A549 (cell line): ENCODE measurements around the gene TRMU. TPM values are rescaled to one million over a fixed set of nuclear protein-coding genes. Genes with fewer than 3 reads are reported as not detected.
"Not testable (repeated sequence)": the region's sequence is repeated elsewhere in the genome, so short reads cannot be mapped to it uniquely, and the experiment has no call there.

Experiments used
- ATAC-seq, 2 experiments: fragments of 200-7000 bp in 1 of 2; fragments of >200 bp in 1 of 2; cut with Nextera tagmentation in 1 of 2; cut with Tn5 transposase in 1 of 2; 3 replicates each; pipeline versions ENCODE4 v1.8.0 to v1.9.1; 2018 to 2020; ENCODE audit warnings: mild to moderate bottlenecking in 1 of 2, moderate library complexity in 1 of 2
- CTCF ChIA-PET: fragments of 300-600 bp; sonication (Branson Sonifier 250); formaldehyde crosslinking; extraction: SDS; loops from one replicate; lab custom pipeline; 2021; ENCODE audit warnings: antibody characterized with exemption, inconsistent platforms; lab: Yijun Ruan, JAX
- POLR2A ChIA-PET: fragments of 350-600 bp; formaldehyde crosslinking; extraction: SDS; loops from one replicate; lab custom pipeline; 2021; ENCODE audit warnings: antibody characterized with exemption, inconsistent platforms; lab: Yijun Ruan, JAX
- DNase-seq, 2 experiments: peaks; one replicate each; pipeline versions ENCODE4 v3.0.0 to v3.0.0-alpha.2; 2011 to 2016; ENCODE audit warnings: low read depth in 1 of 2, low spot score in 1 of 2
- FAIRE-seq: peaks from 2 replicates; lab custom pipeline; 2011; peaks lifted over from hg19 to GRCh38; lab: Jason Lieb, UNC
- H3K27ac ChIP-seq, 2 experiments: fragments of >200 bp; sonication (Bioruptor Twin); formaldehyde crosslinking; 3 replicates each; pipeline ENCODE4 v1.5.1; 2016 to 2017
- H3K4me1 ChIP-seq: fragments of >200 bp; sonication (Bioruptor Twin); formaldehyde crosslinking; 3 replicates; pipeline ENCODE4 v1.6.1; 2016
- H3K4me2 ChIP-seq: fragments of >200 bp; sonication (Bioruptor Twin); formaldehyde crosslinking; 3 replicates; pipeline ENCODE4 v1.6.1; 2016
- H3K4me3 ChIP-seq: fragments of >200 bp; sonication (Bioruptor Twin); formaldehyde crosslinking; 3 replicates; pipeline ENCODE4 v1.5.1; 2016
- H3K9me3 ChIP-seq: fragments of >200 bp; sonication (Bioruptor Twin); formaldehyde crosslinking; 3 replicates; pipeline ENCODE4 v1.6.1; 2016
- CBX8 ChIP-seq: fragments of 200-600 bp; sonication (generic); IDR thresholded peaks from 2 replicates; pipeline ENCODE4 v1.6.1; 2016
- CEBPB ChIP-seq, 2 experiments: fragments of >200 bp in 1 of 2; sonication (Bioruptor Twin) in 1 of 2; formaldehyde crosslinking in 1 of 2; IDR thresholded peaks; 2 replicates each; pipeline ENCODE4 v1.6.1; 2012 to 2016
- EHMT2 ChIP-seq: fragments of 200-600 bp; sonication (generic); IDR thresholded peaks from 2 replicates; pipeline ENCODE4 v1.6.1; 2016; ENCODE audit warnings: antibody characterized with exemption, low read depth, mild to moderate bottlenecking, moderate library complexity
- ESRRA ChIP-seq: fragments of 150-350 bp; IDR thresholded peaks from 2 replicates; pipeline ENCODE4 v1.6.1; 2014; ENCODE audit warnings: mild to moderate bottlenecking, low read length, borderline replicate concordance
- FOSL2 ChIP-seq, 2 experiments: fragments of 450-650 bp in 1 of 2; fragments of >200 bp in 1 of 2; sonication (Bioruptor Twin) in 1 of 2; formaldehyde crosslinking; IDR thresholded peaks; 2 replicates each; pipeline versions ENCODE4 v1.5.0 to v1.6.1; 2016 to 2020; ENCODE audit warnings: mild to moderate bottlenecking in 1 of 2, moderate library complexity in 1 of 2
- FOXS1 ChIP-seq: fragments of 250-450 bp; sonication (Bioruptor Pico); IDR thresholded peaks from 2 replicates; pipeline ENCODE4 v1.5.0; 2020; ENCODE audit warnings: mild to moderate bottlenecking, moderate library complexity
- JUN ChIP-seq, 2 experiments: fragments of >200 bp; sonication (Bioruptor Twin); formaldehyde crosslinking; IDR thresholded peaks; 2 replicates in 1 of 2; 3 replicates in 1 of 2; pipeline ENCODE4 v1.6.1; 2016 to 2017
- JUNB ChIP-seq: fragments of >200 bp; sonication (Bioruptor Twin); formaldehyde crosslinking; IDR thresholded peaks from 2 replicates; pipeline ENCODE4 v1.6.1; 2016
- KDM5A ChIP-seq: fragments of 200-600 bp; sonication (generic); IDR thresholded peaks from 2 replicates; pipeline ENCODE4 v1.6.1; 2016; ENCODE audit warnings: antibody characterized with exemption, mild to moderate bottlenecking
- MAFK ChIP-seq: fragments of 450-650 bp; IDR thresholded peaks from 2 replicates; pipeline ENCODE4 v1.6.1; 2014; ENCODE audit not compliant: partially characterized antibody
- MAZ ChIP-seq: fragments of 150-350 bp; IDR thresholded peaks from 2 replicates; pipeline ENCODE4 v1.6.1; 2014; ENCODE audit warnings: antibody characterized with exemption, low read depth, low read length, borderline replicate concordance
- NPAS2 ChIP-seq: fragments of 250-450 bp; sonication (Bioruptor Pico); IDR thresholded peaks from 2 replicates; pipeline ENCODE4 v1.8.0; 2022; ENCODE audit warnings: mild to moderate bottlenecking, moderate library complexity, borderline replicate concordance
- POLR2A ChIP-seq: IDR thresholded peaks from 2 replicates; pipeline ENCODE4 v1.6.1; 2012; ENCODE audit warnings: mild to moderate bottlenecking, low read length
- POLR2AphosphoS2 ChIP-seq: conservative IDR thresholded peaks from 2 replicates; pipeline ENCODE4 v1.6.1; 2012; ENCODE audit warnings: low read length, improper control_type of control experiment, inconsistent platforms
- RARB ChIP-seq: fragments of 250-450 bp; sonication (Bioruptor Pico); IDR thresholded peaks from 2 replicates; pipeline ENCODE4 v1.8.0; 2021; ENCODE audit warnings: mild to moderate bottlenecking, moderate library complexity
- TP53 ChIP-seq: fragments of 250-450 bp; sonication (Bioruptor Pico); IDR thresholded peaks from 2 replicates; pipeline ENCODE4 v1.5.0; 2021; ENCODE audit warnings: mild to moderate bottlenecking, moderate library complexity
- ZFP36 ChIP-seq: fragments of 450-650 bp; IDR thresholded peaks from 2 replicates; pipeline ENCODE4 v1.6.1; 2014; ENCODE audit warnings: borderline replicate concordance; ENCODE audit not compliant: partially characterized antibody
- ZSCAN20 ChIP-seq: fragments of 250-450 bp; sonication (Bioruptor Pico); IDR thresholded peaks from 2 replicates; pipeline ENCODE4 v1.8.0; 2022; ENCODE audit warnings: mild to moderate bottlenecking, moderate library complexity
- WGBS: methylation state at CpG from one replicate; pipeline ENCODE4 v1.1.6; 2017; ENCODE audit errors: missing lambda C conversion rate; 5-methylcytosine and 5-hydroxymethylcytosine counted together
- polyA plus RNA-seq, 4 experiments: library from polyadenylated mRNA; depleted of rRNA in 3 of 4; stranded (reverse); fragments of >200 nt; fragmentation: RNase III in 1 of 4; extraction: RNeasy Plus Mini Kit Qiagen cat#74134 plus additional on column Dnase treatment in 1 of 4; gene quantifications; 2 replicates in 3 of 4; 3 replicates in 1 of 4; pipeline ENCODE4 v1.2.3, GENCODE V29; 2011 to 2017
- TF ChIP-seq, protein P1 (sequence below): IDR thresholded peaks from 2 replicates; pipeline ENCODE4 v1.6.1; 2012
- TF ChIP-seq, protein P2 (sequence below): fragments of >200 bp; sonication (Bioruptor Twin); formaldehyde crosslinking; IDR thresholded peaks from 3 replicates; pipeline ENCODE4 v1.6.1; 2016
- TF ChIP-seq, protein P3 (sequence below): IDR thresholded peaks from 2 replicates; pipeline ENCODE4 v1.6.1; 2012; ENCODE audit warnings: low read depth, borderline replicate concordance

The TRMU gene
- polyA plus RNA-seq, 2 of the 4 experiments (the other 2 are of a cell fraction) = 33.4 to 44.1 TPM

DNA sequence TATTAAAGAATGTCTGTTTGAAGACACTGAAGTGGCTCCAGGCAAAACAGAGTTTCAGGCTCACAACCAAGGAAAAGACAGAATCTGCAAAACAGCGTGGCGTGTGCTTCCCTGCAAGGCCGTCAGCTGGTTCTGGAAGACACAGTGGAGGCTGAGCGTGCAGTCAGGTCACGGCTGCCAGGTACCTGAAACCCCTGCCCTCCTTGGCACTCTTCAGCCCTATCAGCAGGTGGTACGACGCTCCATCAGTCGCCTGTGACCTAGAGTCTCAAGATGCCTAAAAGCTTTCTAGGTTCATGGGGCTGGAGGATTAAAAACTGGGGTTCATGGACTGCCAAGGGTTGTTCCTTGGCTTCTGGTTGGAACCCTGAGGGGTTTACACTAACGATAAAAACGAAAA is 65.9 kb downstream of the TRMU start:
- 95% methylated on average over 10 of the region's 10 CpGs for WGBS
- POLR2A ChIA-PET = no interaction called here
- H3K4me3 ChIP-seq = no peak overlapping the region

DNA sequence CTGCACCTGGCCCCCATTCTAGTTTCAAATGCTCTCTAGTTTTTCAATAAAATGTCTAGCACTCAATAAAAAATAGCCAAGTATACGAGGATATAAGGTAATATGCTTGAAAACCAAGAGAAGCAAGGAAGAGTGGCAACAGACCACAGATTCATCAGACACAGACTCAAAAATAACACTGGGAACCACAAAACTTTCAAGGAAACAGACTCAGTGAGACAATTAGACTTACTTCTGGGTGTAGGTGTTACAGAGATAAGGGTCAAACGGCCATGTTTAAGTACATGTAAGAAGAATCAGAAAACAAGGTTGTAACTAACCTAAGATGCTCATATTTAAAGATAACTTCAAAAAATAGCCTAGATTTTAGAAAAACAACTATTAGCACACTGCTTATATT is 67.0 kb downstream of the TRMU start:
- Histone ChIP-seq H3K4me3 (no peak overlapping the region), H3K9me3 (no peaks in the 10 kb centered on the region), H3K4me1 (no peaks in the 10 kb centered on the region), H3K4me2 (no peak overlapping the region), H3K27ac (no peak overlapping the region)
- CTCF ChIA-PET = no interaction called here
- POLR2A ChIA-PET = no interaction called here
- no peak for FAIRE-seq
- no peak for ATAC-seq
- no peak for DNase-seq
- WGBS = 83% methylated on average over 2 of the region's 2 CpGs
- TF ChIP-seq POLR2A (no peak), POLR2AphosphoS2 (no peak), JUN (IDR thresholded peaks at IDR 0.05) (no peak), KDM5A (no peak), NPAS2 (no peak), ZSCAN20 (CRISPR knock-in tag) (no peak), TP53 (CRISPR knock-in tag) (no peak), MAZ (no peak), ESRRA (no peak), EHMT2 (no peak), ZFP36 (no peak), RARB (CRISPR knock-in tag) (no peak), JUNB (no peak)
- TF ChIP-seq, protein P1, sequence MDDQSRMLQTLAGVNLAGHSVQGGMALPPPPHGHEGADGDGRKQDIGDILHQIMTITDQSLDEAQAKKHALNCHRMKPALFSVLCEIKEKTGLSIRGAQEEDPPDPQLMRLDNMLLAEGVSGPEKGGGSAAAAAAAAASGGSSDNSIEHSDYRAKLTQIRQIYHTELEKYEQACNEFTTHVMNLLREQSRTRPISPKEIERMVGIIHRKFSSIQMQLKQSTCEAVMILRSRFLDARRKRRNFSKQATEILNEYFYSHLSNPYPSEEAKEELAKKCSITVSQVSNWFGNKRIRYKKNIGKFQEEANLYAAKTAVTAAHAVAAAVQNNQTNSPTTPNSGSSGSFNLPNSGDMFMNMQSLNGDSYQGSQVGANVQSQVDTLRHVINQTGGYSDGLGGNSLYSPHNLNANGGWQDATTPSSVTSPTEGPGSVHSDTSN = no peak
- TF ChIP-seq, protein P2, sequence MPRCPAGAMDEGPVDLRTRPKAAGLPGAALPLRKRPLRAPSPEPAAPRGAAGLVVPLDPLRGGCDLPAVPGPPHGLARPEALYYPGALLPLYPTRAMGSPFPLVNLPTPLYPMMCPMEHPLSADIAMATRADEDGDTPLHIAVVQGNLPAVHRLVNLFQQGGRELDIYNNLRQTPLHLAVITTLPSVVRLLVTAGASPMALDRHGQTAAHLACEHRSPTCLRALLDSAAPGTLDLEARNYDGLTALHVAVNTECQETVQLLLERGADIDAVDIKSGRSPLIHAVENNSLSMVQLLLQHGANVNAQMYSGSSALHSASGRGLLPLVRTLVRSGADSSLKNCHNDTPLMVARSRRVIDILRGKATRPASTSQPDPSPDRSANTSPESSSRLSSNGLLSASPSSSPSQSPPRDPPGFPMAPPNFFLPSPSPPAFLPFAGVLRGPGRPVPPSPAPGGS = no peak

More for the DNA sequence above, 65.9 kb downstream of the TRMU start:
- no peaks in the 10 kb centered on the region for H3K9me3 ChIP-seq
- ATAC-seq (no peak), FAIRE-seq (no peak), DNase-seq (no peak)
- TF ChIP-seq FOXS1 (CRISPR knock-in tag) = no peak
- TF ChIP-seq, protein P3, sequence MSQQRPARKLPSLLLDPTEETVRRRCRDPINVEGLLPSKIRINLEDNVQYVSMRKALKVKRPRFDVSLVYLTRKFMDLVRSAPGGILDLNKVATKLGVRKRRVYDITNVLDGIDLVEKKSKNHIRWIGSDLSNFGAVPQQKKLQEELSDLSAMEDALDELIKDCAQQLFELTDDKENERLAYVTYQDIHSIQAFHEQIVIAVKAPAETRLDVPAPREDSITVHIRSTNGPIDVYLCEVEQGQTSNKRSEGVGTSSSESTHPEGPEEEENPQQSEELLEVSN = no peak
- no peak for TF ChIP-seq CEBPB (IDR thresholded peaks at IDR 0.05)
- TF ChIP-seq EHMT2 = no peak
- no peak for TF ChIP-seq MAFK
- no peak for TF ChIP-seq NPAS2
- TF ChIP-seq CBX8 = no peak
- TF ChIP-seq, protein P1 = no peak
- no peak for TF ChIP-seq FOSL2 (IDR thresholded peaks at IDR 0.05)
- TF ChIP-seq FOSL2 (CRISPR knock-in tag; IDR thresholded peaks at IDR 0.05) = no peak
- CTCF ChIA-PET = no interaction called here
- no peak overlapping the region for H3K4me2 ChIP-seq
- H3K27ac ChIP-seq = no peak overlapping the region
- H3K4me1 ChIP-seq = no peaks in the 10 kb centered on the region

DNA sequence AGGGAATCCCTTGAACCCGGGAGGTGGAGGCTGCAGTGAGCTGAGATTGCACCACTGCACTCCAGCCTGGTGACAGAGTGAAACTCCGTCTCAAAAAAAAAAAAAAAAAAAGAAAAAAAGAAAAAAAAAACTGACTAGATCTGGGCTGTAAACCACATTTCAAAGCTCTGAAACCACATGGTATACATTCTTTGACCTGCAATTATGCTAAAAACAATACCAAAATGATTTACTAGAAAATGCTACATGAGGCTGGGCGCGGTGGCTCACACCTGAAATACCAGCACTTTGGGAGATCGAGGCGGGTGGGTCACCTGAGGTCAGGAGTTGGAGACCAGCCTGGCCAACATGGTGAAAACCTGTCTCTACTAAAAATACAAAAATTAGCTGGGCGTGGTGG is 68.4 kb downstream of the TRMU start:
- H3K4me2 ChIP-seq, H3K27ac ChIP-seq, ATAC-seq, DNase-seq, CTCF ChIA-PET, H3K9me3 ChIP-seq, H3K4me3 ChIP-seq, H3K4me1 ChIP-seq, FAIRE-seq: not testable (repeated sequence)
- WGBS = 94% methylated on average over 5 of the region's 7 CpGs
- POLR2A ChIA-PET = interaction anchor here (0.7 kb wide), 1 partner anchor 43 kb away, joined by 5 read pairs; no protein-coding TSS in a partner anchor
